GM12865 (cell line): Measurements from ENCODE around the gene KCNS1.

Experiments used
- DNase-seq: peaks from one replicate; pipeline ENCODE4 v3.0.0; 2010; ENCODE audit warnings: low read depth
- H3K4me3 ChIP-seq: 2 replicates; pipeline ENCODE4 v1.5.1; 2011; ENCODE audit warnings: mild to moderate bottlenecking, low read depth, low read length, control low read depth
- CTCF ChIP-seq: IDR thresholded peaks from 2 replicates; pipeline ENCODE4 v1.5.1; 2011; ENCODE audit warnings: low read length, control low read depth, low read depth, inconsistent platforms; ENCODE audit not compliant: insufficient read depth; ENCODE audit errors: missing control alignments

KCNS1 gene

GRCh38 chr20:45091366-45091765 is 9.6 kb downstream of the KCNS1 start:
- TF ChIP-seq CTCF = no peak
- H3K4me3 ChIP-seq = no peak overlapping the region
- no peak for DNase-seq

GRCh38 chr20:45090481-45090880 is 10.4 kb downstream of the KCNS1 start:
- no peak overlapping the region for H3K4me3 ChIP-seq
- TF ChIP-seq CTCF = no peak
- no peak for DNase-seq

GRCh38 chr20:45088247-45088646 is 12.7 kb downstream of the KCNS1 start:
- H3K4me3 ChIP-seq = no peak overlapping the region
- DNase-seq = no peak
- no peak for TF ChIP-seq CTCF

GRCh38 chr20:45087814-45088213 is 13.1 kb downstream of the KCNS1 start:
- DNase-seq = no peak
- no peak overlapping the region for H3K4me3 ChIP-seq
- no peak for TF ChIP-seq CTCF

- TF ChIP-seq CTCF = no peak
- no peak for DNase-seq
- no peak overlapping the region for H3K4me3 ChIP-seq
Observed at GRCh38 chr20:45087097-45087790, 13.7 kb downstream of the KCNS1 start.

GRCh38 chr20:45085867-45086266 is 15.1 kb downstream of the KCNS1 start:
- TF ChIP-seq CTCF = no peak
- no peak for DNase-seq
- no peak overlapping the region for H3K4me3 ChIP-seq

GRCh38 chr20:45085289-45085688 is 15.6 kb downstream of the KCNS1 start:
- no peak overlapping the region for H3K4me3 ChIP-seq
- no peak for DNase-seq
- TF ChIP-seq CTCF = no peak
